Epithelial cell of umbilical artery (primary cell): ENCODE data around the gene HYAL3. TPM values are rescaled to one million over a fixed set of nuclear protein-coding genes. Genes with fewer than 3 reads are reported as not detected.

Source experiments
- total RNA-seq: library from RNA; depleted of rRNA; stranded (reverse); fragments of >200 nt; gene quantifications from 2 replicates; pipeline ENCODE4 v1.2.3, GENCODE V29; 2014

HYAL3 gene, protein sequence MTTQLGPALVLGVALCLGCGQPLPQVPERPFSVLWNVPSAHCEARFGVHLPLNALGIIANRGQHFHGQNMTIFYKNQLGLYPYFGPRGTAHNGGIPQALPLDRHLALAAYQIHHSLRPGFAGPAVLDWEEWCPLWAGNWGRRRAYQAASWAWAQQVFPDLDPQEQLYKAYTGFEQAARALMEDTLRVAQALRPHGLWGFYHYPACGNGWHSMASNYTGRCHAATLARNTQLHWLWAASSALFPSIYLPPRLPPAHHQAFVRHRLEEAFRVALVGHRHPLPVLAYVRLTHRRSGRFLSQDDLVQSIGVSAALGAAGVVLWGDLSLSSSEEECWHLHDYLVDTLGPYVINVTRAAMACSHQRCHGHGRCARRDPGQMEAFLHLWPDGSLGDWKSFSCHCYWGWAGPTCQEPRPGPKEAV
- 5.2 and 6.2 TPM in 2 replicates for total RNA-seq

GRCh38 chr3:50298836-50299637 is at the start of gene HYAL3, which contains the start of gene NAA80:
Gene HYAL3 (minus strand): TSS chr3:50299405. CDS start chr3:50295602, 3,803 bp downstream.
Gene NAA80 (minus strand): TSS chr3:50299405. CDS start chr3:50297463, 1,942 bp downstream.

DNA sequence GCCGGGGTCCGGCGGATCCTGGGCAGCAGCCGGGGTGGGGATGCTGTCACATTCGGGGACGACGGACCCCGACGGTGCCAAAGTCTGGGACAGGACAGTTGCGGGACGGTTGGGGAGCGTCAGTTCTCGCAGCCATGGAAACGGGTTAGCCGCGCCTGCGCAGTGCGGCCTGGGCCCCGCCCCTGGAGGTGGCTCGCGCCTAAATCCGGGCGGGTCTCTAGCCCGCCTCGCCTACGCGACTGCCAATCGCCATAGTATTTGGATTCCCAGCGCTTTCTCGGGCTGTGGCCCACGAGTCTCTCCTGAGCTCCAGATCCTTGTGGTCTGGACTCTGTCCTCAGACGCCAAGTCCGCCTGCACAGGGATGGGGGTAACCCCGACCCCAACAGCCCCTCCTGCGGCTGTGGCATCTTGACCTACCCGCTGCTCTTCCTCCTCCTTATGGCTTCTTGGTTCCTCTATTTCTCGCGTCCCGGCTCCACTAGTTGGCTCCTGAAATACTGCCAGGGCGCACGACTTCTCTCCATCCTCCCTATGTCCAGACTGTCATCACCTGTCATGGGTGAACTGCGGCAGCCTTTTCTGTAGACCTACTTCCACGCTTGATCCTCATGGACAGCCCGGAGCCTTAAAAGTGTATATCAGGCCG is 46.5 kb upstream of the HYAL3 start, which contains the start of gene ZMYND10:
TSS of gene ZMYND10 (minus strand) at position 147 of the 649 bp plus-strand sequence. CDS start 153 bp downstream, outside the sequence.

DNA sequence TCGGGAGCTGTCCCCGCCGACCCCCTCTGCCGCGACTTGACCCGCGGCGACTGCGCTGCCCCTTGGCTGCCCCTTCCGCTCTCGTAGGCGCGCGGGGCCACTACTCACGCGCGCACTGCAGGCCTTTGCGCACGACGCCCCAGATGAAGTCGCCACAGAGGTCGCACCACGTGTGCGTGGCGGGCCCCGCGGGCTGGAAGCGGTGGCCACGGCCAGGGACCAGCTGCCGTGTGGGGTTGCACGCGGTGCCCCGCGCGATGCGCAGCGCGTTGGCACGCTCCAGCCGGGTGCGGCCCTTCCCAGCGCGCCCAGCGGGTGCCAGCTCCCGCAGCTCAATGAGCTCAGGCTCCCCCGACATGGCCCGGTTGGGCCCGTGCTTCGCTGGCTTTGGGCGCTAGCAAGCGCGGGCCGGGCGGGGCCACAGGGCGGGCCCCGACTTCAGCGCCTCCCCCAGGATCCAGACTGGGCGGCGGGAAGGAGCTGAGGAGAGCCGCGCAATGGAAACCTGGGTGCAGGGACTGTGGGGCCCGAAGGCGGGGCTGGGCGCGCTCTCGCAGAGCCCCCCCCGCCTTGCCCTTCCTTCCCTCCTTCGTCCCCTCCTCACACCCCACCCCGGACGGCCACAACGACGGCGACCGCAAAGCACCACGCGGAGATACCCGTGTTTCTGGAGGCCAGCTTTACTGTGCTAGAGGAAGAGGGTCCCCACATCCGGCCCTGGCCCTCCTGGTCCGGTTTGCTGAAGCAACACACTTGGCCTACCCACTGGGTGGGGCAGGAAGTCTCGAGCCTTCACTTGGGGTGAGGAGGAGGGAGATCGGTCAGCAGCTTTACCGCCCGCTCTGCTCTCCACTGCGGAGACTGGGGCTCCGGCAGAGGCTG is 41.5 kb upstream of the HYAL3 start, which contains the start of gene RASSF1:
TSS of gene RASSF1 (minus strand) at position 389 of the 882 bp plus-strand sequence. CDS start at position 358, 31 bp downstream.

DNA sequence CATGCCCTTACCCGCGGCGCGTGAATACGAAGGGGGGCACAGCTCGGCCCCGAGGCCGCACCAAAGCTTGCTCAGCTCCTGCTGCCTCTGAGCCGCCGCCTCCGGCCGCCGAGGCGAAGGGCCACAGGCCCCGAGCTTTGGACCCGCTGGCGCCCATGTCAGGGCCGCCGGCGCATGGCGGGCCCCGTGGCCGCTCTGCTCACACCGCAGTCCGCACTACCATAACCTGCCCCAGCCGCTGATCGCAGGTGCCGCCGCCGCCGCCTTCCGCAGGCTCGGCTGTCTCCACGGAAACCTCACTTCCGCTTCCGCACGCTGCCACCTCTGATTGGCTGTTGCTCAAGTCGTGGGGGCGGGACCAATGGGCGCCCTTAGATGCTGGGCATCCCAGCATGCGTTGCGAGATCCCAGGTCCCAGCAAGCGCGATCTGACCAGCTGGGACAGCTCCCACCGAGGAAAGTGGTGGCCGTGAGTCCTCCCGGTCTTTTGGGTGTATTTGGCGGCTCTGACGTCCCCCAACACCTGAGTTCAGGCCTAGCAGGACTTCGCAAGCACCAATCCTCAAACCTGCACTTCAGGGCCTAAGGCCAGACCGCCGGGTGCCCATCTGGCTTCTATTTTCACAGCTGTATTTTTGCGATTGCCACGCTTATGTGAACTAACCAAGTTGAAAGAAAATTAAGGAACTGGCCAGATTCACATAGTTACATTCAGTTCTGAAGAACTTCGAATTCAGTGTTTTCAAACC is 28.9 kb upstream of the HYAL3 start, which contains the start of gene TUSC2:
TSS of gene TUSC2 (minus strand) at position 281 of the 749 bp plus-strand sequence. CDS start at position 157, 124 bp downstream.

DNA sequence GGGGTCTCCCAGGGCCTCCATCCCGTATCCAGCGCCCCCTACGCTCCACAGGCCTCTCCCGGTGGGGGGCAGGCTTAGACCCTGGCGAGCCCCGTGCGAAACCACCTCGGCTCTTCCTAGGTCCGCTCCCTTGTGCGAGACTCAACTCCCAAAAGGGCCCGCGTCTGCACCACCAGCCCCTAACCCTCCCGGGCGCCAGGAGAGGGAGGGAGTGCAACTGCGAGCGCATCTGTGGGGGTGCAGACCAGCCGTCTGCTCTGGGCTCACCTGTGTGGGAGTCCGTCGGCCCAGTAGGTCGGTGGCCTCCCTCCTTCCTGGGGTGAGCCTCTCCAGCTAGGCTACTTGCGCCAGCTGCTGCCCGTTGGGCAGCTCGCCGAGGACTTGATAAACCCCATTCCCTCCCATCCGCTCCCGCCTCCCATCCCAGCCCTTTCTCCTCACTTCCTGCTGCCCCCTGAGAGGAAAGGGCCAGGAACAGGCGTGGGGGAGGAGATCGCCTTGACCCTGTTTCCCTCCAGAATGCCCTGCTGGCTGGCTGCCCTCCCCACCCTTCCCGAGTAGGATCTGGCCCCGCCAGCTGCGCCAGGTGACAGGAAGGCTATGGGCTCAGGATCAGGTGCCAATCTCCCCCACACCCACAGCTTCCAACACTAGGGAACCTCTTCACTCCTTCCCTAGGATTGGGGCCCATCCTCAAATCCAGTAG is 23.3 kb upstream of the HYAL3 start, which contains the start of gene HYAL2:
TSS of gene HYAL2 (minus strand) at position 360 of the 706 bp plus-strand sequence. CDS start 2,256 bp downstream, outside the sequence.

GRCh38 chr3:50303013-50303815 is 4.0 kb upstream of the HYAL3 start, which contains the start of gene HYAL1:
Gene HYAL1 (minus strand): TSS chr3:50303574. CDS start chr3:50302956, 618 bp downstream.

GRCh38 chr3:50292159-50293078 is 6.8 kb downstream of the HYAL3 start, which contains the start of gene IFRD2:
Gene IFRD2 (minus strand): TSS chr3:50292429. CDS start chr3:50292274, 155 bp downstream.

DNA sequence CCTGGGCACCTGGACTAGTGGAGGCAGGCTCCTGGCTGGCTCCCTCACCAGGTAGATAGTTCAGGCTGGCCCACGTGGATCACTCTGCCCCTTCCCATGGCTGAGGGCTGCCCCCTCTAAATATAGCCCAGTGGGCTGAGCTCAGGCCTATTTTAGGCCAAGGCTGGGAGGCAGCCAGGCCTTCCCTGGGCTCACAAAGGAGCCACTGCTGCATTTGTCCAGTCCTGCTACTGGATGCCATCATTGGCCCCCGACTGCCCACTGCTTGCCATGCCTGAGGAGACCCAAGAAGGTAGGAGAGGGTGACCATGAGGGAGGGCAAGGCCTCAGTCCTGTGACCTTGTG is 20.4 kb downstream of the HYAL3 start, which contains the start of gene LSMEM2:
TSS of gene LSMEM2 (plus strand) at position 208 of the 345 bp plus-strand sequence. CDS start at position 235, 27 bp downstream.

DNA sequence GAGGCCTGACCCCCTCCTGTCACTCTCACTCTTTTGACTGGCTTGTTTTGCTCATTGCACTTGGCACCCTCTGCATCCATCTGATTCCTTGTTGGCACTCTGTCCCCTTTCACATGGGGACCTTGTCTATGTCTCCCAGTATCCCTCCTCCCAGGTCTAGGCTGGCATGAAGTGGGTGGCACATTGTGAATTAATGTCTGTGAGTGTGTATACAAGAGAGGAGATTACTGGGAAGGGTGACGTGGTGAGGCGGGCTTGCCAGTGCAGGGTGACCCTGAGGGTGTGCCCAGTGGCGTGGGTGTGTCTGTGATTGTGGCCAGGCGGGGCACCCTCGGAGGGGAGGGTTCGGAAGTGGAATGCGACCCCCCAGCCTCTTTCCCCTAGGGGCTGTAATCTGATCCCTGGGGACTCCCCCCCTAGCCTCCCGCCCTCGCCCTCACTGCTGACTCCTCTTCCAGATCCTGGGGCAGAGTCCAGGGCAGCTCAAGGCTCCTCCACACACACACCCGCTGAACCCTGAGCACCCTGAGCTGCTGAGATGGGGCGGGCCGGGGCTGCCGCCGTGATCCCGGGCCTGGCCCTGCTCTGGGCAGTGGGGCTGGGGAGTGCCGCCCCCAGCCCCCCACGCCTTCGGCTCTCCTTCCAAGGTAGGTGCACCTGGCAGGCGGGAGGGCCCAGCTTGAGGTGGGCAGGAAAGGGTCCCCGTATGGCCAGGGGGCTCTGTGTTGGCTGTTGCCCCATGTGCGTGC is 30.3 kb downstream of the HYAL3 start, which contains the start of gene SEMA3B:
TSS of gene SEMA3B (plus strand) at position 445 of the 749 bp plus-strand sequence. CDS start at position 539, 94 bp downstream.

Other genes starting within 250 kb of the HYAL3 start
- gene RBM5, start 210.5 kb downstream of the HYAL3 start, total RNA-seq, result 93.9 and 114 TPM in 2 replicates
- gene SEMA3F, start 144.1 kb downstream of the HYAL3 start, total RNA-seq, result 42.6 and 106 TPM in 2 replicates
- gene GNAT1, start 107.8 kb downstream of the HYAL3 start, total RNA-seq, result not detected in 2 replicates
- under 0.01 TPM in 1 of 2 replicates, not detected in the other for gene SLC38A3, start 94.1 kb downstream of the HYAL3 start, total RNA-seq
- 319 and 452 TPM in 2 replicates for gene GNAI2, start 63.2 kb downstream of the HYAL3 start, total RNA-seq
- 0.65 and 1.4 TPM in 2 replicates for gene SEMA3B, start 30.3 kb downstream of the HYAL3 start, total RNA-seq
- gene LSMEM2, start 20.3 kb downstream of the HYAL3 start, total RNA-seq, result not detected in 2 replicates
- gene IFRD2, start 7.0 kb downstream of the HYAL3 start, total RNA-seq, result 107 and 139 TPM in 2 replicates
- 1.7 and 2.6 TPM in 2 replicates for gene NAA80, start within 50 bp of the HYAL3 start, total RNA-seq
- gene HYAL1, start 4.2 kb upstream of the HYAL3 start, total RNA-seq, result 0.65 and 1.4 TPM in 2 replicates
- 382 and 404 TPM in 2 replicates for gene HYAL2, start 23.3 kb upstream of the HYAL3 start, total RNA-seq
- 23.1 and 36.0 TPM in 2 replicates for gene TUSC2, start 28.8 kb upstream of the HYAL3 start, total RNA-seq
- 16.7 and 16.9 TPM in 2 replicates for gene RASSF1, start 41.4 kb upstream of the HYAL3 start, total RNA-seq
- 0.15 and 0.32 TPM in 2 replicates for gene ZMYND10, start 46.3 kb upstream of the HYAL3 start, total RNA-seq
- 18.7 and 20.8 TPM in 2 replicates for gene NPRL2, start 51.4 kb upstream of the HYAL3 start, total RNA-seq
- gene CYB561D2, start 51.5 kb upstream of the HYAL3 start, total RNA-seq, result 26.6 and 29.2 TPM in 2 replicates
- gene TMEM115, start 60.1 kb upstream of the HYAL3 start, total RNA-seq, result 33.6 and 41.6 TPM in 2 replicates
- not detected in 2 replicates for gene CACNA2D2, start 204.2 kb upstream of the HYAL3 start, total RNA-seq